Sciatic nerve (tissue), 2 donors: ENCODE data around the gene GRAPL. TPM values are rescaled to one million over a fixed set of nuclear protein-coding genes. Genes with fewer than 3 reads are reported as not detected.
"Not testable (repeated sequence)": the region's sequence is repeated elsewhere in the genome, so short reads cannot be mapped to it uniquely, and the experiment has no call there.

Experiments
- ATAC-seq: fragments of 200-7000 bp; cut with Tn5 transposase; one replicate; pipeline ENCODE4 v1.9.1; 2020; ENCODE audit warnings: mild to moderate bottlenecking, moderate library complexity
- DNase-seq: peaks from one replicate; pipeline ENCODE4 v3.0.0-alpha.2; 2020; ENCODE audit warnings: low spot score
- intact Hi-C: fragments of 100-400 bp; cut with DNase I; formaldehyde crosslinking; loops from one replicate; pipeline ENCODE4 v1.14.2; 2022
- total RNA-seq: library from RNA; stranded (reverse); fragmentation: NEBNext Ultra II Directional; extraction: Animal tissue kit (Norgen Biotek cat#: 25700); gene quantifications from one replicate; pipeline ENCODE4 v1.2.1, GENCODE V29; 2021
- donor health status: DM: no; HTN: no; CAD: no.
- donor health status: DM: no; HTN: no; CAD: no.

The GRAPL gene
- total RNA-seq, 1 donor from 2014 or later, result 5.2 TPM

DNA sequence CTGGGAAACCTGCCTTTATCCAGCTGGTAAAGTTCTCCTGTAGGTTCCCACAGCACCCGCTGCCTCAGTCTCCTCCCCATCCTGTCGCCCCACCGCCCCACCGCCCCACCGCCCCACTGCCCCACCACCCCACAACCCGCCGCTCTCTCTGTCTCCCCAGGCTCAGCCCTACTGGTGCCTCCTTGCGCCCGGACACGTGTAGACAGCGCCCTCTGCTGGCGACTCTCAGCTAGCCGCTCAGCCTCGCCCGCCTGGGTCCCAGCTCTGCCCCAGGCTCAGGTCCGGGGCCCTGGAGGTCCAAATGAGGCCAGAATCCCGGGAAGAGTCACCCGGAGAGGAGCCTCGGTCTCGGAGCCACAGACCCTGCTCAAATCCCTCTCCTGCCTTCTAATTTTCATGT is 48.0 kb downstream of the GRAPL start:
- intact Hi-C loops, DNase-seq: not testable (repeated sequence)
- peak; percentile 97 for ATAC-seq

- intact Hi-C loops, result not testable (repeated sequence)
Observed at GRCh38 chr17:19181040-19181875, 53.9 kb downstream of the GRAPL start.

GRCh38 chr17:19187883-19188869 is 60.8 kb downstream of the GRAPL start:
- DNase-seq, intact Hi-C loops: not testable (repeated sequence)
- ATAC-seq, result peak; percentile 43

More at GRCh38 chr17:19181040-19181875, 53.9 kb downstream of the GRAPL start:
- DNase-seq, result not testable (repeated sequence)
- ATAC-seq, result peak; percentile 98

- intact Hi-C loops, DNase-seq: not testable (repeated sequence)
- ATAC-seq, result peak; percentile 97
Observed at GRCh38 chr17:19188870-19189708, 61.7 kb downstream of the GRAPL start.

DNA sequence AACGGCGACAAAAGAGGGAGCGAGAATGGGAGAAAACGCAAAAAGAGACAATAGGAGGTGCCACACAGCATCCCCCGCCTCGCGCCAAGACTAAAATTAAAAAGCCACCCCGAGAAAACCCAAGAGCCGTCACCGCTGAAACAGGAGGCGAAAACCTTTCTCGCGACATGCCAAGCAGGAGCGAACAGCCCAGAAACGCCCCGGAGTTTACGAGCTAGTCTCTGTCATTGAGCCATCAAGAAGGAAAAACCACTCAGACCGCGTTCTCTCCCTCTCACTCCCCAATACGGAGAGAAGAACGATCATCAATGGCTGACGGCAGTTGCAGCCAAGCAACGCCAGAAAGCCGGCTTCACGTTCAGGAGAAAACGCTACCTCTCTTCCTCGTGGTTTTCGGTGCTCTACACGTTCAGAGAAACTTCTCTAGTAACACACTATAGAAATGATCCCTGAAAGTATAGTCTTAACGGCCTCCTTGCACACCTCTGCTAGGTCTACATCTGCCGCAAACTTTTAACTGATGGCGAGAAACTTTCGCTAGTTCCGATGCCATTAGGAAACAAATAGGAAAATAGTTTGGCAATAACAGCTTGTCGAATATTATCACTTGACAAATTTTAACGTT is 62.5 kb downstream of the GRAPL start:
- peak; percentile 28 for ATAC-seq
- DNase-seq, intact Hi-C loops: not testable (repeated sequence)

DNA sequence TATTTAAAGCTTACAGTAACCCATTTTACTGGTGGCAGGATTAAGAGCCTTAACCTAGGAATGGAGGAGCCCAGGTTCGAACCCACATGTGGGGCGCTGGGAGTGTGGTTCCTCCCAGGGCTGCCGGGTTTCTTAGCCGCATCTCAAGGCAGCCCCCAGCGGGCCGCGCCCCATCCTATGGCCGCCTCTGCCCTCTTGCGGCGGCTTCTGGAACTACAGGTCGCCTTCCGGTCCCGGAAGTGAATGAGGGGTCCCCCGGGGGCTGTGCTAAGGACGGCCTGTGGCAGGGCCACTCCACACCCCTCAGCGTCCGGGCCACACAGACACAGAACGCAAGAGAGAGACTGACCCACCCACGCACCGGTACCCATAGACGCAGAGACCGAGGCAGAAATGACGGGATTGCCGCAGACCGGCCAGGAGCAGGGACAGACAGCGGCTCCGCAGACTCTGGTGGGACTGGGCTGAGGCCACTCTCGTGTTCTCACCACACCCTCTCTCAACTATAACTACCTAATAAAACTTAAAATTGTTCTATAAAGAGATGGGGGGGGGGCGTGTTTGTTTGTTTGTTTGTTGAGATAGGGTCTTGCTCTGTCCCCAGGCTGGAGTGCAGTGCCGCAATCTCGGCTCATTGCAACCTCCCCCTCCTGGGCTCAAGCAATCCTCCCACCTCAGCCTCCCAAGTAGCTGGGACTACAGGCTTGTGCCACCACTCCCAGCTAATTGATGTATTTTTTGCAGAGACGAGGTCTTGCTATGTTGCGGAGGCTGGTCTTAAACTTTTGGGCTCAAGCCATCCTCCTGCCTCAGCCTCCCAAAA is 69.2 kb downstream of the GRAPL start:
- DNase-seq, intact Hi-C loops: not testable (repeated sequence)
- peak; percentile 96 for ATAC-seq

GRCh38 chr17:19202448-19202847 is 75.1 kb downstream of the GRAPL start:
- intact Hi-C loops, DNase-seq: not testable (repeated sequence)
- peak; percentile 97 for ATAC-seq

- ATAC-seq, intact Hi-C loops, DNase-seq: not testable (repeated sequence)
Observed at GRCh38 chr17:19203429-19203828, 76.0 kb downstream of the GRAPL start.

Other genes with a start within 250 kb of the GRAPL start
- not detected for gene SLC5A10, start 175.4 kb upstream of the GRAPL start, total RNA-seq
- 1.8 TPM for gene FAM83G, start 122.8 kb upstream of the GRAPL start, total RNA-seq
- 6.2 TPM for gene GRAP, start 80.6 kb upstream of the GRAPL start, total RNA-seq
- 76.6 TPM for gene EPN2, start 109.8 kb downstream of the GRAPL start, total RNA-seq
- 19.8 TPM for gene B9D1, start 235.1 kb downstream of the GRAPL start, total RNA-seq